Activated CD8-positive, alpha-beta memory T cell treated with anti-CD3 and anti-CD28 coated beads, Interleukin-2, amount 50 U/mL, for 48 hours (primary cell): ENCODE data around the gene TLE2.
"Not testable (repeated sequence)": the region's sequence is repeated elsewhere in the genome, so short reads cannot be mapped to it uniquely, and the experiment has no call there.

Source experiments
- DNase-seq: peaks from one replicate; pipeline ENCODE4 v3.0.0-alpha.2; 2020

The TLE2 gene

GRCh38 chr19:3055741-3056416, 26.8 kb upstream of the TLE2 start:
- DNase-seq = no peak

GRCh38 chr19:3054972-3055740, 26.1 kb upstream of the TLE2 start:
- DNase-seq = no peak

GRCh38 chr19:3054265-3054971, 25.3 kb upstream of the TLE2 start:
- no peak for DNase-seq

GRCh38 chr19:3053780-3054179, 24.7 kb upstream of the TLE2 start:
- no peak for DNase-seq

- no peak for DNase-seq
These were observed 24.1 kb upstream of the TLE2 start for GRCh38 chr19:3053218-3053621.

- DNase-seq = not testable (repeated sequence)
These were observed 20.9 kb upstream of the TLE2 start for GRCh38 chr19:3050016-3050415.

GRCh38 chr19:3049089-3049488, 20.0 kb upstream of the TLE2 start:
- no peak for DNase-seq

GRCh38 chr19:3048190-3048533, 19.1 kb upstream of the TLE2 start:
- no peak for DNase-seq

- DNase-seq = peak; percentile 73
These were observed 18.6 kb upstream of the TLE2 start for GRCh38 chr19:3047496-3048189.

- no peak for DNase-seq
These were observed 17.8 kb upstream of the TLE2 start for GRCh38 chr19:3046698-3047495.

GRCh38 chr19:3045885-3046697, 17.0 kb upstream of the TLE2 start:
- DNase-seq = no peak

GRCh38 chr19:3045191-3045590, 16.1 kb upstream of the TLE2 start:
- DNase-seq = no peak

GRCh38 chr19:3042621-3043267, 13.7 kb upstream of the TLE2 start:
- DNase-seq = no peak

GRCh38 chr19:3041761-3042620, 12.9 kb upstream of the TLE2 start:
- no peak for DNase-seq

- no peak for DNase-seq
These were observed 12.2 kb upstream of the TLE2 start for GRCh38 chr19:3041327-3041726.

GRCh38 chr19:3039641-3040077, 10.6 kb upstream of the TLE2 start:
- no peak for DNase-seq

GRCh38 chr19:3039125-3039524, 10.0 kb upstream of the TLE2 start:
- no peak for DNase-seq

- no peak for DNase-seq
These were observed 9.1 kb upstream of the TLE2 start for GRCh38 chr19:3038214-3038613.

- DNase-seq = not testable (repeated sequence)
These were observed 8.0 kb upstream of the TLE2 start for GRCh38 chr19:3036977-3037544.
